ENCODE data around the gene UGT1A10. TPM values are rescaled to one million over a fixed set of nuclear protein-coding genes. Genes with fewer than 3 reads are reported as not detected.

The UGT1A10 gene
- total and polyA plus RNA-seq, 2 of the 13 experiments (the other 11 are each of a cell fraction or from before 2014, with no cell fraction given): not detected

GRCh38 chr2:233688341-233688740, 52.1 kb downstream of the UGT1A10 start (continued):
- TF ChIP-seq EP300 (IDR thresholded peaks at IDR 0.05; ENCODE audit: low read depth in 2 of 2, low read length in 2 of 2) (peak in 1 of 2 experiments; percentile 14; a peak in 1 of 4 replicates), EP300 (CRISPR knock-in tag; IDR thresholded peaks at IDR 0.05; ENCODE audit: borderline replicate concordance) (no peak), ZNF644 (CRISPR knock-in tag; IDR thresholded peaks at IDR 0.05; ENCODE audit: low read depth) (0 out of 2 replicates have a peak, but pooled peaks have one; percentile 7), ZNF747 (CRISPR knock-in tag; IDR thresholded peaks at IDR 0.05; ENCODE audit: borderline replicate concordance) (no peak), KDM5B (CRISPR knock-in tag; IDR thresholded peaks at IDR 0.05; ENCODE audit: borderline replicate concordance) (no peak), PITX1 (CRISPR knock-in tag; IDR thresholded peaks at IDR 0.05) (peak; percentile 79), SMAD9 (CRISPR knock-in tag; IDR thresholded peaks at IDR 0.05) (no peak), TFE3 (CRISPR knock-in tag; IDR thresholded peaks at IDR 0.05) (0 out of 2 replicates have a peak, but pooled peaks have one; percentile 24), ZNF138 (CRISPR knock-in tag; IDR thresholded peaks at IDR 0.05; ENCODE audit: low read depth) (no peak), ZNF777 (CRISPR knock-in tag; IDR thresholded peaks at IDR 0.05) (no peak), SKI (IDR thresholded peaks at IDR 0.05; ENCODE audit: partially characterized antibody) (no peak)
- TF ChIP-seq, protein P1, sequence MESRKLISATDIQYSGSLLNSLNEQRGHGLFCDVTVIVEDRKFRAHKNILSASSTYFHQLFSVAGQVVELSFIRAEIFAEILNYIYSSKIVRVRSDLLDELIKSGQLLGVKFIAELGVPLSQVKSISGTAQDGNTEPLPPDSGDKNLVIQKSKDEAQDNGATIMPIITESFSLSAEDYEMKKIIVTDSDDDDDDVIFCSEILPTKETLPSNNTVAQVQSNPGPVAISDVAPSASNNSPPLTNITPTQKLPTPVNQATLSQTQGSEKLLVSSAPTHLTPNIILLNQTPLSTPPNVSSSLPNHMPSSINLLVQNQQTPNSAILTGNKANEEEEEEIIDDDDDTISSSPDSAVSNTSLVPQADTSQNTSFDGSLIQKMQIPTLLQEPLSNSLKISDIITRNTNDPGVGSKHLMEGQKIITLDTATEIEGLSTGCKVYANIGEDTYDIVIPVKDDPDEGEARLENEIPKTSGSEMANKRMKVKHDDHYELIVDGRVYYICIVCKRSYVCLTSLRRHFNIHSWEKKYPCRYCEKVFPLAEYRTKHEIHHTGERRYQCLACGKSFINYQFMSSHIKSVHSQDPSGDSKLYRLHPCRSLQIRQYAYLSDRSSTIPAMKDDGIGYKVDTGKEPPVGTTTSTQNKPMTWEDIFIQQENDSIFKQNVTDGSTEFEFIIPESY (CRISPR knock-in tag; IDR thresholded peaks at IDR 0.05): peak; percentile 95
- TF ChIP-seq, protein P2, sequence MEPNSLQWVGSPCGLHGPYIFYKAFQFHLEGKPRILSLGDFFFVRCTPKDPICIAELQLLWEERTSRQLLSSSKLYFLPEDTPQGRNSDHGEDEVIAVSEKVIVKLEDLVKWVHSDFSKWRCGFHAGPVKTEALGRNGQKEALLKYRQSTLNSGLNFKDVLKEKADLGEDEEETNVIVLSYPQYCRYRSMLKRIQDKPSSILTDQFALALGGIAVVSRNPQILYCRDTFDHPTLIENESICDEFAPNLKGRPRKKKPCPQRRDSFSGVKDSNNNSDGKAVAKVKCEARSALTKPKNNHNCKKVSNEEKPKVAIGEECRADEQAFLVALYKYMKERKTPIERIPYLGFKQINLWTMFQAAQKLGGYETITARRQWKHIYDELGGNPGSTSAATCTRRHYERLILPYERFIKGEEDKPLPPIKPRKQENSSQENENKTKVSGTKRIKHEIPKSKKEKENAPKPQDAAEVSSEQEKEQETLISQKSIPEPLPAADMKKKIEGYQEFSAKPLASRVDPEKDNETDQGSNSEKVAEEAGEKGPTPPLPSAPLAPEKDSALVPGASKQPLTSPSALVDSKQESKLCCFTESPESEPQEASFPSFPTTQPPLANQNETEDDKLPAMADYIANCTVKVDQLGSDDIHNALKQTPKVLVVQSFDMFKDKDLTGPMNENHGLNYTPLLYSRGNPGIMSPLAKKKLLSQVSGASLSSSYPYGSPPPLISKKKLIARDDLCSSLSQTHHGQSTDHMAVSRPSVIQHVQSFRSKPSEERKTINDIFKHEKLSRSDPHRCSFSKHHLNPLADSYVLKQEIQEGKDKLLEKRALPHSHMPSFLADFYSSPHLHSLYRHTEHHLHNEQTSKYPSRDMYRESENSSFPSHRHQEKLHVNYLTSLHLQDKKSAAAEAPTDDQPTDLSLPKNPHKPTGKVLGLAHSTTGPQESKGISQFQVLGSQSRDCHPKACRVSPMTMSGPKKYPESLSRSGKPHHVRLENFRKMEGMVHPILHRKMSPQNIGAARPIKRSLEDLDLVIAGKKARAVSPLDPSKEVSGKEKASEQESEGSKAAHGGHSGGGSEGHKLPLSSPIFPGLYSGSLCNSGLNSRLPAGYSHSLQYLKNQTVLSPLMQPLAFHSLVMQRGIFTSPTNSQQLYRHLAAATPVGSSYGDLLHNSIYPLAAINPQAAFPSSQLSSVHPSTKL (CRISPR knock-in tag; IDR thresholded peaks at IDR 0.05): 0 out of 2 replicates have a peak, but pooled peaks have one; percentile 18
